ENCODE measurements around the gene CAMKMT.

- TF ChIP-seq CTCF (IDR thresholded peaks at IDR 0.05): no peak
- no peak for TF ChIP-seq POLR2A (IDR thresholded peaks at IDR 0.05)
- TF ChIP-seq POLR2AphosphoS5 (IDR thresholded peaks at IDR 0.05): no peak
Measured at GRCh38 chr2:44612276-44612675, 250.5 kb downstream of the CAMKMT start.
